Endodermal cell (in vitro differentiated cells): ENCODE measurements around the gene GOLT1B. TPM values are rescaled to one million over a fixed set of nuclear protein-coding genes. Genes with fewer than 3 reads are reported as not detected.
"Not testable (repeated sequence)": the region's sequence is repeated elsewhere in the genome, so short reads cannot be mapped to it uniquely, and the experiment has no call there.

Experiments
- DNase-seq: peaks from one replicate; pipeline ENCODE4 v3.0.0-alpha.2; 2017
- H3K27ac ChIP-seq: 2 replicates; pipeline ENCODE4 v1.5.1; 2013; ENCODE audit warnings: mild to moderate bottlenecking, low read depth, low read length, moderate library complexity
- H3K27me3 ChIP-seq: 2 replicates; pipeline ENCODE4 v1.6.1; 2013; ENCODE audit warnings: mild to moderate bottlenecking, low read length, moderate library complexity; ENCODE audit not compliant: insufficient read depth, control insufficient read depth, poor library complexity, severe bottlenecking
- H3K36me3 ChIP-seq: 2 replicates; pipeline ENCODE4 v1.7.0; 2013; ENCODE audit warnings: mild to moderate bottlenecking, low read length, moderate library complexity; ENCODE audit not compliant: control insufficient read depth, insufficient read depth
- H3K4me1 ChIP-seq: one replicate; pipeline ENCODE4 v1.7.0; 2013; ENCODE audit warnings: low read length; ENCODE audit not compliant: control insufficient read depth, insufficient read depth
- H3K4me3 ChIP-seq: 2 replicates; pipeline ENCODE4 v1.5.1; 2013; ENCODE audit warnings: mild to moderate bottlenecking, low read length, moderate library complexity
- H3K9ac ChIP-seq: 2 replicates; pipeline ENCODE4 v1.6.1; 2013; ENCODE audit warnings: mild to moderate bottlenecking, low read length, moderate library complexity; ENCODE audit not compliant: poor library complexity, severe bottlenecking; ENCODE audit errors: extremely low read depth
- H3K9me3 ChIP-seq: 2 replicates; pipeline ENCODE4 v1.6.1; 2013; ENCODE audit warnings: mild to moderate bottlenecking, low read length, moderate library complexity; ENCODE audit not compliant: control insufficient read depth
- H3K27ac Mint-ChIP-seq: 2 replicates; pipeline ENCODE4 v1.8.0; 2020; ENCODE audit warnings: mixed read lengths
- H3K27me3 Mint-ChIP-seq: 2 replicates; pipeline ENCODE4 v1.8.0; 2021; ENCODE audit warnings: mild to moderate bottlenecking, mixed read lengths; ENCODE audit not compliant: insufficient read depth
- H3K36me3 Mint-ChIP-seq: 2 replicates; pipeline ENCODE4 v1.8.0; 2020; ENCODE audit warnings: low read depth, mixed read lengths
- H3K4me1 Mint-ChIP-seq: 2 replicates; pipeline ENCODE4 v1.8.0; 2020; ENCODE audit warnings: mixed read lengths
- H3K4me3 Mint-ChIP-seq: 2 replicates; pipeline ENCODE4 v1.8.0; 2020; ENCODE audit warnings: mild to moderate bottlenecking, moderate library complexity, mixed read lengths
- H3K9me3 Mint-ChIP-seq: 2 replicates; pipeline ENCODE4 v1.8.0; 2020; ENCODE audit warnings: mild to moderate bottlenecking, mixed read lengths
- CTCF ChIP-seq: fragments of 200-600 bp; sonication (generic); conservative IDR thresholded peaks from 2 replicates; pipeline ENCODE4 v1.5.0; 2021; ENCODE audit warnings: antibody characterized with exemption, mild to moderate bottlenecking
- WGBS, 2 experiments: methylation state at CpG; one replicate each; pipeline versions ENCODE4 v1.1.5 to v1.1.7; 2013; ENCODE audit warnings: missing lambda C conversion rate in 2 of 2, mixed read lengths in 1 of 2; ENCODE audit not compliant: insufficient coverage in 1 of 2, insufficient read length in 1 of 2; 5-methylcytosine and 5-hydroxymethylcytosine counted together
- total RNA-seq, 2 donors: library from RNA; stranded (reverse); fragmentation: NEBNext Ultra II Directional in 1 of 2; extraction: Animal tissue kit (Norgen Biotek cat#: 25700) in 1 of 2; gene quantifications; 2 replicates in 1 of 2; 3 replicates in 1 of 2; pipeline ENCODE4 v1.2.1, GENCODE V29; 2021

The GOLT1B gene
- total RNA-seq, 2 donors from 2014 or later: 38.2 to 67.2 TPM

- no peak overlapping the region for H3K27ac ChIP-seq
- H3K9me3 ChIP-seq: no peaks in the 10 kb centered on the region
- Mint-ChIP-seq H3K4me3 (no peak overlapping the region), H3K27me3 (no peaks in the 10 kb centered on the region), H3K27ac (no peak overlapping the region), H3K36me3 (peaks cover 8% of the 10 kb centered on the region), H3K4me1 (peaks cover 2% of the 10 kb centered on the region), H3K9me3 (no peaks in the 10 kb centered on the region)
- no peak for TF ChIP-seq CTCF
- no peak overlapping the region for H3K9ac ChIP-seq
- H3K4me1 ChIP-seq: no peaks in the 10 kb centered on the region
- H3K27me3 ChIP-seq: no peaks in the 10 kb centered on the region
- no peaks in the 10 kb centered on the region for H3K36me3 ChIP-seq
- DNase-seq: no peak
- no peak overlapping the region for H3K4me3 ChIP-seq
- WGBS, 2 experiments: 75 to 95% methylated on average over 3 to 7 of the region's 7 CpGs
These were observed 45.3 kb upstream of the GOLT1B start for GRCh38 chr12:21456291-21456780.

GRCh38 chr12:21459474-21459873, 42.1 kb upstream of the GOLT1B start:
- Histone ChIP-seq H3K9ac (no peak overlapping the region), H3K4me3 (no peak overlapping the region), H3K27me3 (no peaks in the 10 kb centered on the region), H3K36me3 (no peaks in the 10 kb centered on the region), H3K4me1 (no peaks in the 10 kb centered on the region), H3K27ac (no peak overlapping the region), H3K9me3 (no peaks in the 10 kb centered on the region)
- Mint-ChIP-seq H3K4me1 (peaks cover 2% of the 10 kb centered on the region), H3K36me3 (peaks cover 16% of the 10 kb centered on the region), H3K27ac (no peak overlapping the region), H3K27me3 (peaks cover 4% of the 10 kb centered on the region), H3K9me3 (no peaks in the 10 kb centered on the region), H3K4me3 (no peak overlapping the region)
- no peak for DNase-seq
- 90 to 100% methylated on average over 2 of the region's 2 CpGs for WGBS, 2 experiments
- TF ChIP-seq CTCF: no peak

GRCh38 chr12:21467334-21467733, 34.3 kb upstream of the GOLT1B start:
- not testable (repeated sequence) for H3K4me1 ChIP-seq, H3K9me3 Mint-ChIP-seq, H3K9me3 ChIP-seq, H3K4me1 Mint-ChIP-seq, H3K27ac ChIP-seq, DNase-seq, H3K4me3 ChIP-seq, H3K9ac ChIP-seq, H3K4me3 Mint-ChIP-seq, H3K27ac Mint-ChIP-seq, H3K27me3 ChIP-seq
- H3K36me3 Mint-ChIP-seq: peaks cover 34% of the 10 kb centered on the region
- 90% methylated on average over 2 of the region's 2 CpGs; no CpG with 5 or more reads in 1 of the 2 experiments for WGBS, 2 experiments
- peaks cover 29% of the 10 kb centered on the region for H3K36me3 ChIP-seq
- peaks cover 13% of the 10 kb centered on the region for H3K27me3 Mint-ChIP-seq

GRCh38 chr12:21471294-21471693, 30.3 kb upstream of the GOLT1B start:
- no peak for TF ChIP-seq CTCF
- peaks cover 44% of the 10 kb centered on the region for H3K36me3 Mint-ChIP-seq
- H3K9ac ChIP-seq: no peak overlapping the region
- no peaks in the 10 kb centered on the region for H3K4me1 ChIP-seq
- H3K4me3 ChIP-seq: no peak overlapping the region
- H3K4me3 Mint-ChIP-seq: no peak overlapping the region
- no peaks in the 10 kb centered on the region for H3K4me1 Mint-ChIP-seq
- 100% methylated on average over 1 of the region's 2 CpGs for WGBS, 2 experiments
- no peaks in the 10 kb centered on the region for H3K9me3 ChIP-seq
- no peaks in the 10 kb centered on the region for H3K27me3 ChIP-seq
- no peaks in the 10 kb centered on the region for H3K9me3 Mint-ChIP-seq
- no peak overlapping the region for H3K27ac Mint-ChIP-seq
- H3K36me3 ChIP-seq: peaks cover 69% of the 10 kb centered on the region
- DNase-seq: no peak
- H3K27me3 Mint-ChIP-seq: peaks cover 3% of the 10 kb centered on the region
- H3K27ac ChIP-seq: no peak overlapping the region
